GM18517 (cell line): ENCODE results near the gene TMCC1.
A peak's percentile ranks its signal among the peaks of the same experiment; 100 is the strongest.
"Not testable (repeated sequence)": the region's sequence is repeated elsewhere in the genome, so short reads cannot be mapped to it uniquely, and the experiment has no call there.

ENCODE experiments used
- ATAC-seq: cut with Tn5 transposase; IDR thresholded peaks from one replicate; pipeline ENCODE4 v1.9.1; 2021; ENCODE audit warnings: mild to moderate bottlenecking, moderate library complexity; ENCODE audit not compliant: unreplicated experiment

Gene TMCC1

DNA sequence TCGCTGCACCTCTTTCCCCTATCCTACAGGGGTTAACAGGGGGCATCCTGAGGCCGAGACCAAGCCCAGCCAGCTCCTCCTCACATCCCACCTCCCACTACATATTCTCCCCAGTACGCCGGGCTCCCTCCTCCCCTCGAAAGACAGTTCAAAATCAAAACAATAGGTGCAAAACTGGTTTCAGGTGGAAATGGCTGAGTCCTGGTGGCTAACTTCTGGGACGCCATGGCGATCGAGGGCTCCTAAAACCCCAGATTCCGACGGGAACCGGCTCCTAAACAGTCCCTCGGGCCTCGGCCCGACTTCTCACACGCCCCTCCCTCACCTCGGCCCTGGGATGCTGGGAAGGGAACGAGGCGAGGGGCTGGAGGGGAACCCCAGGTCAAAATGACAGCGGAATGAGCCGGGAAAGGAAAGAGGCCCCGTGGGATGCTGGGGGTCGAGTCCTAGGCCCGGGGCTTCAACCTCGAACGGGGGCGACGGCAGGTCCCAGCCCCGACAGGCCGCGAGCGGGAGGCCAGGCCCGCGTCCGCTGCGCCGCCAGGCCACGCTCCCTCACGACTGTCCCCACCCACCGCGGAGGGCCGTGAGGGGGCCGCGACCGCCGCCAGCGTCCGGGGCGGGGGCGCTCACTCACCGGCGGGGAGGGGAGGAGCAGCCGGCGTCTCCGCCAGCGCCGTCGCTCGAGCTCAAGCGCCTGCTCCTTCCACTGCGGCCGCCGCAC lies 492 bp downstream of the TMCC1 start:
- peak; percentile 43 for ATAC-seq

GRCh38 chr3:129892486-129892856 lies 1.0 kb downstream of the TMCC1 start:
- ATAC-seq, result no peak

- no peak for ATAC-seq
These were observed 2.6 kb downstream of the TMCC1 start for GRCh38 chr3:129890891-129891290.

- peak; percentile 32 for ATAC-seq
These were observed 3.4 kb downstream of the TMCC1 start for GRCh38 chr3:129890125-129890524.

- ATAC-seq, result no peak
These were observed 4.7 kb downstream of the TMCC1 start for GRCh38 chr3:129888771-129889170.

GRCh38 chr3:129881261-129881660 lies 12.2 kb downstream of the TMCC1 start:
- ATAC-seq, result no peak

GRCh38 chr3:129878355-129878754 lies 15.2 kb downstream of the TMCC1 start:
- ATAC-seq, result no peak

DNA sequence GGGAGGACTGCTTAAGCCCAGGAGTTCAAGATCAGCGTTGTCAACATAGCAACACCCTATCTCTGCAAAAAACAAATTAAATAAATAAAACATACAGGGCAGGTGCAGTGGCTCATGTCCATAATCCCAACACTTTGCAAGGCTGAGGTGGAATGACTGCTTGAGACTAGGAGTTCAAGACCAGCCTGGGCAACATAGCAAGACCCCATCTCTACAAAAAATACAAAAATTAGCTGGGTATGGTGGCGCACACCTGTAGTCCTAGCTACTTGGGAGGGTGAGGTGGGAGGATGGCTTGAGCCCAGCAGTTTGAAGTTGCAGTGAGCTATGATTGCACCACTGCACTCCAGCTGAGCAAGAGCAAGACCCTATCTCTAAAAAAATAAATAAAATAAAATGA lies 19.0 kb downstream of the TMCC1 start:
- ATAC-seq, result not testable (repeated sequence)

DNA sequence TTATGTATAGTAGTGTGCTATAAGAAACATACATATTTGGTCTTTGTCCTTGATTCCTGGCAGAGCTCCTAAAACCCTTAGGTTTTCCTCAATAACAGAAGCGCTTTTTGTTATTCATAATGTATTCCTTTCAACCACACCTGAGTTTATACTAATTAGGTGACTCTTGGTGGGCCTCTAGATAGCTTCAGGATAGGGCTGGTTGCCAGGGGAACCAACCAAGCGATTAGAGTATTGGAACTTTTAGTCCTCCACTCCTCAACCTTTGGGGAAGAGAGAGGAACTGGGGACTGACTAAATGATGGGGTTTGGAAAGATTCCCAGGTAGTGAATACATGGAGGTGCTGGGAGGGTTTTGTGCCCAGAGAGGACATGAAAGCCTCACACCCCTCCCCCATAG lies 24.6 kb downstream of the TMCC1 start:
- ATAC-seq, result no peak

GRCh38 chr3:129867506-129868124 lies 25.9 kb downstream of the TMCC1 start:
- ATAC-seq, result no peak

GRCh38 chr3:129865806-129866205 lies 27.7 kb downstream of the TMCC1 start:
- no peak for ATAC-seq

GRCh38 chr3:129864519-129864918 lies 29.0 kb downstream of the TMCC1 start:
- ATAC-seq, result no peak

DNA sequence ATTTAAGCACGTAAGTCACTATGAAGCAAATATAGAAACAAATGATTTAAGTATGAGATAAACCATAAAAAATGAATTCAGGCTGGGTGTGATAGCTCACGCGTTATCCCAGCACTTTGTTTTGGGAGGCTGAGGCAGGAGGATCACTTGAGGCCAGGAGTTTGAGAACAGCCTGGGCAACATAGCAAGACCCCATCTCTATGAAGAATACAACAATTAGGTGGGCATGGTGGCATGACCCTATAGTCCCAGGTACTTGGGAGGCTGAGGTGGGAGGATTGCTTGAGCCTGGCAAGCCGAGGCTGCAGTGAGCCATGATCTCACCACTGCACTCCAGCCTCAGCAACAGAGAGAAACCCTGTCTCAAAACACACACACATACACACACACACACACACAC lies 34.2 kb downstream of the TMCC1 start:
- no peak for ATAC-seq

DNA sequence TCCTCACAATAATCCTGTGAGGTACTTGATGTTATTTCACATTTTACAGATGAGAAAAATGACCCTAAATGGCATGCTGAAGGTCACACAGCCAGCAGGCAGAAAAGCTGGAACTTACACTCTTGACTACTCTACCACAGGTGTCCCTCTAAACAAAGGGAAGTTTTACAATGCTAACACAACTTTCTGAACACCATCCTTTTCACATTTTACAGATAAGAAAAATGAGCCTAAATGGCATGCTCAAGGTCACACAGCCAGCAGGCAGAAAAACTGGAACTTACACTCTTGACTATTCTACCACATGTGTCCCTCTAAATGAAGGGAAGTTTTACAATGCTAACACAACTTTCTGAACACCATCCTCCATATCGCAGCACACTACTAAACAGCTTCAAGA lies 35.6 kb downstream of the TMCC1 start:
- no peak for ATAC-seq

GRCh38 chr3:129856790-129857189 lies 36.7 kb downstream of the TMCC1 start:
- ATAC-seq, result not testable (repeated sequence)

DNA sequence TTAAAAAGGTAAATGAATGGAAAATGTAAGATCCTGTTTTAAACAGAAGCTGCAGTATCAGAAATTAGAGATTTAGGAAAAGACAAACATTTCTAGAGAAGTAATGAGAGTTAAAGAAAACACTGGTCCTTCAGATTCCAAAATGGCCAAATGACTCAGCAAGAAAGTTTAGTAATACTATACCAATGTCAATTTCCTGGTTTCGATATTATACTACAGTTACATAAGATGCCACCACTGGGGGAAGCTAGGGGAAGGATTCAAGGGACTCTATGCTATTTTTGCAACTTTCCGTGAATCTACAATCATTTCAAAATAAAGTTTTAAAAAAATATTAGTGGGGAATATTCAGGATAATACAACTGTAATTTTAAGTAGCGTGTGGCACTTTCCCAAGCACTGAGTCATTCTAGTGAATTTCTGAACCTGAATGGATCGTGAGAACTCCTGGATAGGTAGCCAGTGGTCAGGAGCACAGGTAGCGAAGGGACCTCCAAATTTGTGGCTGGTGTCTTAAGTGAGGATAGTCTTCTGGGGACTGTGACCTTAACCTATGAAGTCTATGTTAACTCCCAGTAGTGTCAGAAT lies 37.6 kb downstream of the TMCC1 start:
- ATAC-seq, result no peak

- ATAC-seq, result no peak
These were observed 38.2 kb downstream of the TMCC1 start for GRCh38 chr3:129855170-129855831.

GRCh38 chr3:129854460-129854859 lies 39.1 kb downstream of the TMCC1 start:
- ATAC-seq, result no peak

DNA sequence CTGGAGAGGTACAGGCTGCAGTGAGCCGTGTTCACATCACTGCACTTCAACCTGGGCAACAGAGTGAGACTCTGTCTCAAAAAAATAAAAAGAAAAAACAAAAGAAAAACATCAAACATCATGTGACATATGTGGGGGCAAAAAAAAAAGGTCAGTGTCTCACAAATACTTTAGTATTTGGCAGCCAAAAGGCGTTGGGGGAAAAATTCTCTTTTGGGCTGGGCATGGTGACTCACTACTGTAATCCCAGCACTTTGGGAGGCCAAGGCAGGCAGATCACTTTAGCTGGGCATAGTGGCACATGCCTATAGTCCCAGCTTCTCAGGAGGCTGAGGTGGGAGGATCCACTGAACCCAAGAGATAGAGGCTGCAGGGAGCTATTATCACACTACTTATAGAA lies 47.6 kb downstream of the TMCC1 start:
- ATAC-seq, result no peak

DNA sequence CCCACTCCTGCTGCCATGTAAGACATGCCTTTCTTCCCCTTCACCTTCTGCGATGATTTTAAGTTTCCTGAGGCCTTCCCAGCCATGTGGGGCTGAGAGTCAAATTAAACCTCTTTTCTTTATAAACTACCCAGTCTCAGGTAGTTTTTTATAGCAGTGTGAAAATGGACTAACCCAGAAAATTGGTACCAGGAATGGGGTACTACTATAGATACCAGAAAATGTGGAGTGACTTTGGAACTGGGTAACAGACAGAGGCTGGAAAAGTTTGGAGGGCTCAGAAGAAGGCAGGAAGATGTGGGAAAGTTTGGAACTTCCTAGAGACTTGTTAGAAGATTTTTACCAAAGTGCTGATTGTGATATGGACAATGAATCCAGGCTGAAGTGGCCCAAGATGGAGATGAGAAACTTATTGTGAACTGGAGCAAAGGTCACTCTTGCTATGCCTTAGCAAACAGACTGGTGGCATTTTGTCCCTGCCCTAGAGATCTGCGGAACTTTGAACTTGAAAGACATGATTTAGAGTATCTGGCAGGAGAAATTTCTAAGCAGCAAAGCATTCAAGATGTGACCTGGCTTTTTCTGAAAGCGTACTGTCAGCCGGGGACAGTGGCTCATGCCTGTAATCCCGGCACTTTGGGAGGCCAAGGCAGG lies 52.7 kb downstream of the TMCC1 start:
- ATAC-seq, result no peak

- ATAC-seq, result no peak
These were observed 55.4 kb downstream of the TMCC1 start for GRCh38 chr3:129838086-129838485.
